Esophagus squamous epithelium (tissue), 4 donors: ENCODE data around the gene CYP2A13.

ENCODE experiments used
- POLR2A ChIP-seq, 4 donors: fragments of 450-650 bp; IDR thresholded peaks; one replicate each; pipeline ENCODE4 v1.6.1; 2017; ENCODE audit warnings: antibody characterized with exemption in 4 of 4, mild to moderate bottlenecking in 4 of 4, moderate library complexity in 3 of 4
- TF ChIP-seq, protein P1 (sequence below), 6 experiments: fragments of 450-650 bp in 4 of 6; fragments of 200-600 bp in 2 of 6; sonication (generic) in 2 of 6; IDR thresholded peaks; one replicate each; pipeline ENCODE4 v1.5.1; 2016 to 2019; ENCODE audit warnings: antibody characterized with exemption in 6 of 6, mild to moderate bottlenecking in 4 of 6, moderate library complexity in 4 of 6

- TF ChIP-seq, protein P1, sequence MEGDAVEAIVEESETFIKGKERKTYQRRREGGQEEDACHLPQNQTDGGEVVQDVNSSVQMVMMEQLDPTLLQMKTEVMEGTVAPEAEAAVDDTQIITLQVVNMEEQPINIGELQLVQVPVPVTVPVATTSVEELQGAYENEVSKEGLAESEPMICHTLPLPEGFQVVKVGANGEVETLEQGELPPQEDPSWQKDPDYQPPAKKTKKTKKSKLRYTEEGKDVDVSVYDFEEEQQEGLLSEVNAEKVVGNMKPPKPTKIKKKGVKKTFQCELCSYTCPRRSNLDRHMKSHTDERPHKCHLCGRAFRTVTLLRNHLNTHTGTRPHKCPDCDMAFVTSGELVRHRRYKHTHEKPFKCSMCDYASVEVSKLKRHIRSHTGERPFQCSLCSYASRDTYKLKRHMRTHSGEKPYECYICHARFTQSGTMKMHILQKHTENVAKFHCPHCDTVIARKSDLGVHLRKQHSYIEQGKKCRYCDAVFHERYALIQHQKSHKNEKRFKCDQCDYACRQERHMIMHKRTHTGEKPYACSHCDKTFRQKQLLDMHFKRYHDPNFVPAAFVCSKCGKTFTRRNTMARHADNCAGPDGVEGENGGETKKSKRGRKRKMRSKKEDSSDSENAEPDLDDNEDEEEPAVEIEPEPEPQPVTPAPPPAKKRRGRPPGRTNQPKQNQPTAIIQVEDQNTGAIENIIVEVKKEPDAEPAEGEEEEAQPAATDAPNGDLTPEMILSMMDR (IDR thresholded peaks at IDR 0.05): no peak
- TF ChIP-seq POLR2A (IDR thresholded peaks at IDR 0.05): no peak
Observed at GRCh38 chr19:41116261-41116660, 28.0 kb downstream of the CYP2A13 start.
